Type B pancreatic cell (in vitro differentiated cells): ENCODE data around the gene RTKN2. TPM values are rescaled to one million over a fixed set of nuclear protein-coding genes. Genes with fewer than 3 reads are reported as not detected.

Experiments used
- DNase-seq: peaks from one replicate; pipeline ENCODE4 v3.0.0; 2021; ENCODE audit warnings: mixed read lengths; ENCODE audit not compliant: unreplicated experiment; ENCODE audit errors: extremely low spot score
- H3K27ac Mint-ChIP-seq: 2 replicates; pipeline ENCODE4 v1.8.0; 2021; ENCODE audit warnings: mild to moderate bottlenecking, mixed read lengths
- H3K27me3 Mint-ChIP-seq: 2 replicates; pipeline ENCODE4 v1.8.0; 2021; ENCODE audit warnings: mixed read lengths
- H3K36me3 Mint-ChIP-seq: 2 replicates; pipeline ENCODE4 v1.8.0; 2021; ENCODE audit warnings: mixed read lengths
- H3K4me1 Mint-ChIP-seq: one replicate; pipeline ENCODE4 v1.8.0; 2021; ENCODE audit warnings: mixed read lengths; ENCODE audit not compliant: unreplicated experiment
- H3K4me3 Mint-ChIP-seq: 2 replicates; pipeline ENCODE4 v1.8.0; 2021; ENCODE audit warnings: mild to moderate bottlenecking, mixed read lengths
- H3K9me3 Mint-ChIP-seq: 2 replicates; pipeline ENCODE4 v1.8.0; 2021; ENCODE audit warnings: mixed read lengths
- CTCF ChIP-seq: fragments of 200-600 bp; sonication (generic); conservative IDR thresholded peaks from 2 replicates; pipeline ENCODE4 v1.5.0; 2021; ENCODE audit warnings: antibody characterized with exemption, mild to moderate bottlenecking
- total RNA-seq: library from RNA; stranded (reverse); gene quantifications from 2 replicates; pipeline ENCODE4 v1.2.1, GENCODE V29; 2021; ENCODE audit warnings: low replicate concordance

The RTKN2 gene
- total RNA-seq, 1 donor from 2014 or later: 10.0 TPM

- Mint-ChIP-seq H3K4me3 (no peak overlapping the region), H3K4me1 (peaks cover 3% of the 10 kb centered on the region), H3K27me3 (no peaks in the 10 kb centered on the region), H3K9me3 (no peaks in the 10 kb centered on the region), H3K36me3 (peaks cover 9% of the 10 kb centered on the region), H3K27ac (no peak overlapping the region)
- DNase-seq: no peak
- TF ChIP-seq CTCF: no peak
Observed at GRCh38 chr10:62253704-62254103, 14.9 kb downstream of the RTKN2 start.

GRCh38 chr10:62252051-62252450, 16.6 kb downstream of the RTKN2 start:
- no peak for DNase-seq
- Mint-ChIP-seq H3K36me3 (peaks cover 9% of the 10 kb centered on the region), H3K4me3 (no peak overlapping the region), H3K9me3 (no peaks in the 10 kb centered on the region), H3K27ac (no peak overlapping the region), H3K4me1 (peaks cover 3% of the 10 kb centered on the region), H3K27me3 (no peaks in the 10 kb centered on the region)
- no peak for TF ChIP-seq CTCF

GRCh38 chr10:62250594-62251198, 17.9 kb downstream of the RTKN2 start:
- no peak for TF ChIP-seq CTCF
- Mint-ChIP-seq H3K4me3 (no peak overlapping the region), H3K9me3 (no peaks in the 10 kb centered on the region), H3K36me3 (peaks cover 9% of the 10 kb centered on the region), H3K4me1 (peaks cover 3% of the 10 kb centered on the region), H3K27ac (no peak overlapping the region), H3K27me3 (no peaks in the 10 kb centered on the region)
- no peak for DNase-seq

- Mint-ChIP-seq H3K4me1 (peaks cover 7% of the 10 kb centered on the region), H3K9me3 (no peaks in the 10 kb centered on the region), H3K4me3 (no peak overlapping the region), H3K36me3 (peaks cover 4% of the 10 kb centered on the region), H3K27me3 (no peaks in the 10 kb centered on the region), H3K27ac (no peak overlapping the region)
- no peak for TF ChIP-seq CTCF
- DNase-seq: no peak
Observed at GRCh38 chr10:62249957-62250356, 18.7 kb downstream of the RTKN2 start.

GRCh38 chr10:62248465-62248864, 20.2 kb downstream of the RTKN2 start:
- no peak for DNase-seq
- no peak overlapping the region for H3K27ac Mint-ChIP-seq
- peaks cover under 1% of the 10 kb centered on the region for H3K36me3 Mint-ChIP-seq
- peaks cover 10% of the 10 kb centered on the region for H3K4me1 Mint-ChIP-seq
- H3K4me3 Mint-ChIP-seq: no peak overlapping the region
- H3K27me3 Mint-ChIP-seq: no peaks in the 10 kb centered on the region
- H3K9me3 Mint-ChIP-seq: no peaks in the 10 kb centered on the region
- peak; percentile 48 for TF ChIP-seq CTCF
